Tibial nerve (tissue), 4 donors: ENCODE data around the gene PDILT. TPM values are rescaled to one million over a fixed set of nuclear protein-coding genes. Genes with fewer than 3 reads are reported as not detected.
"Not testable (repeated sequence)": the region's sequence is repeated elsewhere in the genome, so short reads cannot be mapped to it uniquely, and the experiment has no call there.

Source experiments
- DNase-seq, 2 donors: peaks; one replicate each; pipeline ENCODE4 v3.0.0-alpha.2; 2019; ENCODE audit warnings: low spot score in 2 of 2
- H3K27ac ChIP-seq, 4 donors: fragments of 200-600 bp; sonication (generic) in 3 of 4; one replicate each; pipeline ENCODE4 v1.5.1; 2017 to 2019; ENCODE audit warnings: mild to moderate bottlenecking in 1 of 4
- H3K27me3 ChIP-seq, 2 donors: fragments of 200-600 bp; sonication (generic) in 1 of 2; one replicate each; pipeline versions ENCODE4 v1.5.1 to v1.6.0; 2017 to 2019
- H3K36me3 ChIP-seq, 3 donors: fragments of 200-600 bp; sonication (generic); one replicate each; pipeline ENCODE4 v1.5.1; 2018 to 2019
- H3K4me1 ChIP-seq, 4 donors: fragments of 200-600 bp; sonication (generic) in 3 of 4; one replicate each; pipeline ENCODE4 v1.5.1; 2017 to 2019
- H3K4me3 ChIP-seq, 4 donors: fragments of 200-600 bp; sonication (generic) in 3 of 4; one replicate each; pipeline ENCODE4 v1.5.1; 2017 to 2019; ENCODE audit warnings: mild to moderate bottlenecking in 1 of 4, moderate library complexity in 1 of 4
- H3K9me3 ChIP-seq, 4 donors: fragments of 200-600 bp; sonication (generic) in 3 of 4; one replicate each; pipeline ENCODE4 v1.5.1; 2017 to 2019
- EP300 ChIP-seq, 2 donors: sonication (generic); formaldehyde crosslinking; IDR thresholded peaks; one replicate each; pipeline ENCODE4 v1.6.1; 2017; ENCODE audit warnings: antibody characterized with exemption in 2 of 2, mild to moderate bottlenecking in 1 of 2
- POLR2A ChIP-seq, 2 donors: fragments of 450-650 bp; IDR thresholded peaks; one replicate each; pipeline ENCODE4 v1.6.1; 2017; ENCODE audit warnings: antibody characterized with exemption in 2 of 2, mild to moderate bottlenecking in 2 of 2, moderate library complexity in 2 of 2
- WGBS, 2 donors: methylation state at CpG; one replicate each; pipeline ENCODE4 v1.1.5; 2018; 5-methylcytosine and 5-hydroxymethylcytosine counted together
- total RNA-seq, 4 donors: library from RNA; depleted of rRNA; stranded (reverse); fragments of >200 nt; gene quantifications; one replicate each; pipeline ENCODE4 v1.1.0, GENCODE V29; 2016
- TF ChIP-seq, protein P1 (sequence below), 5 experiments: fragments of 200-600 bp in 3 of 5; fragments of 450-650 bp in 2 of 5; sonication (generic) in 3 of 5; IDR thresholded peaks; one replicate each; pipeline ENCODE4 v1.5.1; 2016 to 2019; ENCODE audit warnings: antibody characterized with exemption in 5 of 5, mild to moderate bottlenecking in 3 of 5, moderate library complexity in 2 of 5

Gene PDILT
- total RNA-seq, 4 donors from 2014 or later: not detected

DNA sequence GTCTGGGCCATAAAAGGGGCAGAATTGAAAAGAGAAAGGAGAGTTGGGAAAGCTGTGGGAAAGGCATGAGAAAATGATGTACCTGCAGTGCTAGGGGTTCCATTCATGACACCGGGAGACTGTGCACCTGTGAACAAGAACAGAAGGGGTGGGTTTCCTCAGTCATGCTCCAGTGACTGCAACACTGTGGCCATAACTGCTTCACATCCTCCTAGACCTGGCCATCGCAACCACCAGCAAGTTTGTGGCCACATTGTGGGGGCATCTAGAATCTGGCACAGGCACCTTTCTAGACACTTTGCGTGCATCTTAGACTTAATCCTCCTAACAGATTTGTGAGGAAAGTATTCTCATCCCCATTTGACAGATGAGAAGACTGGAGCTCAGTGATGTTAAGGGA, 90.0 kb downstream of the PDILT start:
- Histone ChIP-seq H3K4me1 (no peaks in the 10 kb centered on the region), H3K36me3 (no peaks in the 10 kb centered on the region), H3K4me3 (no peak overlapping the region), H3K9me3 (no peaks in the 10 kb centered on the region), H3K27ac (no peak overlapping the region), H3K27me3 (no peaks in the 10 kb centered on the region)
- no peak for DNase-seq
- TF ChIP-seq EP300 (IDR thresholded peaks at IDR 0.05): no peak
- TF ChIP-seq, protein P1, sequence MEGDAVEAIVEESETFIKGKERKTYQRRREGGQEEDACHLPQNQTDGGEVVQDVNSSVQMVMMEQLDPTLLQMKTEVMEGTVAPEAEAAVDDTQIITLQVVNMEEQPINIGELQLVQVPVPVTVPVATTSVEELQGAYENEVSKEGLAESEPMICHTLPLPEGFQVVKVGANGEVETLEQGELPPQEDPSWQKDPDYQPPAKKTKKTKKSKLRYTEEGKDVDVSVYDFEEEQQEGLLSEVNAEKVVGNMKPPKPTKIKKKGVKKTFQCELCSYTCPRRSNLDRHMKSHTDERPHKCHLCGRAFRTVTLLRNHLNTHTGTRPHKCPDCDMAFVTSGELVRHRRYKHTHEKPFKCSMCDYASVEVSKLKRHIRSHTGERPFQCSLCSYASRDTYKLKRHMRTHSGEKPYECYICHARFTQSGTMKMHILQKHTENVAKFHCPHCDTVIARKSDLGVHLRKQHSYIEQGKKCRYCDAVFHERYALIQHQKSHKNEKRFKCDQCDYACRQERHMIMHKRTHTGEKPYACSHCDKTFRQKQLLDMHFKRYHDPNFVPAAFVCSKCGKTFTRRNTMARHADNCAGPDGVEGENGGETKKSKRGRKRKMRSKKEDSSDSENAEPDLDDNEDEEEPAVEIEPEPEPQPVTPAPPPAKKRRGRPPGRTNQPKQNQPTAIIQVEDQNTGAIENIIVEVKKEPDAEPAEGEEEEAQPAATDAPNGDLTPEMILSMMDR (IDR thresholded peaks at IDR 0.05): no peak
- TF ChIP-seq POLR2A (IDR thresholded peaks at IDR 0.05): no peak
- WGBS, 2 donors: 92% methylated on average over 3 of the region's 3 CpGs

DNA sequence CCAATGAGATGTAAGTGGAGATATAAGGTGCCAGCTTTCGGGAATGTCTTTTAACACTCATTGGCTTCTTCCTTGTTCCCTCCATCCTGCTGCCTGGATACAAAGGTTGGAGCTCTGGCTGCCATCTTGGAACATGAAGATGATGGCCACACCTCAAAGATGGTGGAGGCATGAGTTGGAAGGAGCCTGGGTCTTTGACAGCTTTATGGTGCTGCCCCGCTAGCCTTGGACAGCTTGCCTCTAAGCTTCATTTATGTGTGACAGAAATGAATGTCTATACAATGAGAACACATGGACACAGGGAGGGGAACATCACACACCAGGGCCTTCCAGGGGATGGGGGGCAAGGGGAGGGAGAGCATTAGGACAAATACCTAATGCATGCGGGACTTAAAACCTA, 90.8 kb downstream of the PDILT start:
- no peaks in the 10 kb centered on the region for H3K4me1 ChIP-seq
- no peak overlapping the region for H3K27ac ChIP-seq
- H3K27me3 ChIP-seq: no peaks in the 10 kb centered on the region
- no peaks in the 10 kb centered on the region for H3K9me3 ChIP-seq
- TF ChIP-seq, protein P1 (IDR thresholded peaks at IDR 0.05): no peak
- TF ChIP-seq POLR2A (IDR thresholded peaks at IDR 0.05) (no peak), EP300 (IDR thresholded peaks at IDR 0.05) (no peak)
- no peak for DNase-seq
- WGBS, 2 donors: 88 to 91% methylated on average over 3 of the region's 3 CpGs
- no peaks in the 10 kb centered on the region for H3K36me3 ChIP-seq
- no peak overlapping the region for H3K4me3 ChIP-seq

- not testable (repeated sequence) for H3K4me1 ChIP-seq, H3K9me3 ChIP-seq, H3K27ac ChIP-seq, H3K36me3 ChIP-seq, DNase-seq, H3K27me3 ChIP-seq, H3K4me3 ChIP-seq
- 87 to 95% methylated on average over 7 of the region's 7 CpGs for WGBS, 2 donors
Observed at GRCh38 chr16:20312536-20313095, 91.9 kb downstream of the PDILT start.

DNA sequence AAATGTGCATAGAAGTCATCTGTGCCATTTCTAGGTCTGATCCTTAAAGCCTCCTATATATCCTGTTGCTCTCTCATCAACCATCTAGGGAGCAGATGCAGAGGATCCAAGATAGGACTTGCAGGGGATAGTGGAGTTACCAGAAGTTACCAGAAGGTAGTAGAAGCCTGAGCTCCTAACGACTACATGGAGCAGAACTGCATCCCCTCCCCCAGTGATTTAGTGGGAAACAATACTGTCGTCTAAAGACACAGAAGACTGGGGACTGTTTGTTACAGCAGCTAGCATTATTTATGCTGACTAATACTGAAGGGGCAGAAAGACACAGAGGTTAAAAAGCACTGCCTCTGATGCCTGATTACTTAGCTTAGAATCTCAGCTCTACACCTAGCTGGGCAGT, 93.0 kb downstream of the PDILT start:
- H3K36me3 ChIP-seq: no peaks in the 10 kb centered on the region
- no peak for DNase-seq
- H3K27me3 ChIP-seq: no peaks in the 10 kb centered on the region
- H3K27ac ChIP-seq: no peak overlapping the region
- TF ChIP-seq EP300 (IDR thresholded peaks at IDR 0.05) (no peak), POLR2A (IDR thresholded peaks at IDR 0.05) (no peak)
- TF ChIP-seq, protein P1 (IDR thresholded peaks at IDR 0.05): no peak
- H3K4me1 ChIP-seq: no peaks in the 10 kb centered on the region
- WGBS, 2 donors: 48 to 61% methylated on average over 2 of the region's 2 CpGs
- H3K4me3 ChIP-seq: no peak overlapping the region
- H3K9me3 ChIP-seq: no peaks in the 10 kb centered on the region

DNA sequence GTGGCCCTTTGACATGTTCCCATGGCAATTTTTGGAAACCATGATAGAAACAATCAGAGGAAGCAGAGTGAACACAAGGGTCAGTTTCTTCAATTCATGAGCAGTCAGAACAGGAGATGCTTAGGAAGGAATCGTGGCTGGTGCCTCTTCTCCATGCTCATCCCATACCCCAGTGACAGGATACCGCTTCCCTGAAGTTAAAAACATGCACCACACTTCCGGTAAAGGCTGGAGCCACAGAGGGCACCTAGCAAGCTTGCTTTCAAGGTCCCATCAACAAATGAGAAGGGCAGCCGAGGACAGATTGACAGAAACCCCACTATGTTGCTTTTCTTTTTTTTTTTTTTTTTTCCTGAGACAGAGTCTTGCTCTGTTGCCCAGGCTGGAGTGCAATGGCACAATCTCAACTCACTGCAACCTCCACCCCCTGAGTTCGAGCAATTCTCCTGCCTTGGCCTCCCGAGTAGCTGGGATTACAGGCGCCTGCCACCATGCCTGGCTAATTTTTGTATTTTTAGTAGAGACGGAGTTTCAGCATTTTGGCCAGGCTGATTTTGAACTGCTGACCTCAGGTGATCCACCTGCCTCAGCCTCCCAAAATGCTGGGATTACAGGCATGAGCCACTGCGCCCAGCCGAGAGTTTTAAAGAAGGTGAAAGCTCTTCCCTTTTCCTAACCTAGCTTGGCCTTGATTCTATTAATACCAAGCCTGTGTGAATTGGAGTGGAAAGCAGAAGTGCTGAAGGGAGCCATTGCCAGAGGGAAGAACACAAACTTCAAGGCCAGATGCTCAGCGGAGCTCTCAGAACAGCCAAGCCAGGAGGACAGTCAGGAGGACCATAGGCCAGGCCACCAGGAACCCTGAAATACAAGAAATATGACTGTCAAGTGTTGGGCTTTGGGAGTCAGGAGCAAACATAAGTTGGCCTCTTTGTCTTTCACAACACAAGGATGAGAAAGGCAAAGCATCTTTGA, 93.8 kb downstream of the PDILT start:
- H3K27ac ChIP-seq: no peak overlapping the region
- no peak for TF ChIP-seq POLR2A (IDR thresholded peaks at IDR 0.05)
- no peak for TF ChIP-seq EP300 (IDR thresholded peaks at IDR 0.05)
- TF ChIP-seq, protein P1 (IDR thresholded peaks at IDR 0.05): no peak
- H3K4me3 ChIP-seq: no peak overlapping the region
- no peaks in the 10 kb centered on the region for H3K4me1 ChIP-seq
- WGBS, 2 donors: 78 to 89% methylated on average over 11 of the region's 11 CpGs
- H3K9me3 ChIP-seq: no peaks in the 10 kb centered on the region
- DNase-seq: no peak
- H3K27me3 ChIP-seq: no peaks in the 10 kb centered on the region
- no peaks in the 10 kb centered on the region for H3K36me3 ChIP-seq
